Panc1 (cell line): ENCODE measurements around the gene SLC4A1. TPM values are rescaled to one million over a fixed set of nuclear protein-coding genes. Genes with fewer than 3 reads are reported as not detected.

Experiments
- ATAC-seq: fragments of 200-7000 bp; cut with Tn5 transposase; 2 replicates; pipeline ENCODE4 v1.9.1; 2020; ENCODE audit warnings: mild to moderate bottlenecking, moderate library complexity
- BruUV-seq: library from RNA; stranded (reverse); fragments of 400-500 nt; replicated peaks from 2 replicates; lab custom pipeline; 2021; lab: Mats Ljungman, UMichigan
- CTCF ChIA-PET: fragments of 300-600 bp; sonication (Branson Sonifier 250); formaldehyde crosslinking; loops from one replicate; lab custom pipeline; 2022; ENCODE audit warnings: antibody characterized with exemption; lab: Charles Lee
- POLR2A ChIA-PET: fragments of 300-600 bp; sonication (Branson Sonifier 250); formaldehyde crosslinking; loops from one replicate; lab custom pipeline; 2022; ENCODE audit warnings: antibody characterized with exemption; lab: Charles Lee
- DNase-seq: peaks from one replicate; pipeline ENCODE4 v3.0.0-alpha.2; 2010; ENCODE audit warnings: low read depth, low spot score
- H3K27ac ChIP-seq: 2 replicates; pipeline ENCODE4 v1.5.1; 2011; ENCODE audit warnings: mild to moderate bottlenecking, low read length, inconsistent platforms
- H3K27me3 ChIP-seq: fragments of 200-500 bp; sonication (Bioruptor generic); 2 replicates; pipeline ENCODE4 v1.6.0; 2014; ENCODE audit warnings: low read length, inconsistent platforms; ENCODE audit not compliant: control insufficient read depth, insufficient read depth
- H3K36me3 ChIP-seq: fragments of 200-500 bp; sonication (Bioruptor generic); 2 replicates; pipeline ENCODE4 v1.5.1; 2014; ENCODE audit warnings: inconsistent platforms, mild to moderate bottlenecking, low read length, moderate library complexity; ENCODE audit not compliant: control insufficient read depth, insufficient read depth
- H3K4me1 ChIP-seq: 2 replicates; pipeline ENCODE4 v1.5.1; 2011; ENCODE audit warnings: inconsistent platforms, mild to moderate bottlenecking, low read length, moderate library complexity; ENCODE audit not compliant: control insufficient read depth, insufficient read depth
- H3K4me3 ChIP-seq, 2 experiments: 2 replicates each; pipeline ENCODE4 v1.5.1; 2011 to 2012; ENCODE audit warnings: low read depth in 2 of 2, low read length in 2 of 2, mild to moderate bottlenecking in 2 of 2, inconsistent platforms in 1 of 2, moderate library complexity in 1 of 2
- H3K9me3 ChIP-seq: fragments of 200-500 bp; sonication (Bioruptor generic); 2 replicates; pipeline ENCODE4 v1.5.1; 2014; ENCODE audit warnings: low read depth, mild to moderate bottlenecking, inconsistent platforms, low read length, moderate library complexity; ENCODE audit not compliant: control insufficient read depth, insufficient read depth
- CTCF ChIP-seq: fragments of 450-650 bp; IDR thresholded peaks from 2 replicates; pipeline ENCODE4 v1.5.1; 2017; ENCODE audit warnings: mild to moderate bottlenecking
- POLR2AphosphoS5 ChIP-seq: IDR thresholded peaks from 2 replicates; pipeline ENCODE4 v1.6.1; 2012; ENCODE audit warnings: mild to moderate bottlenecking, low read depth, low read length, moderate library complexity
- REST ChIP-seq, 2 experiments: IDR thresholded peaks; 2 replicates each; pipeline ENCODE4 v1.6.1; 2011 to 2012; ENCODE audit warnings: low read depth in 2 of 2, control low read depth in 1 of 2, low read length in 1 of 2, mild to moderate bottlenecking in 1 of 2, moderate library complexity in 1 of 2; ENCODE audit not compliant: insufficient read depth in 1 of 2
- SIN3A ChIP-seq: IDR thresholded peaks from 2 replicates; pipeline ENCODE4 v1.6.1; 2012; ENCODE audit warnings: low read depth, mild to moderate bottlenecking, low read length, moderate library complexity, borderline replicate concordance; ENCODE audit not compliant: insufficient read depth
- TCF7L2 ChIP-seq: IDR thresholded peaks from 2 replicates; pipeline ENCODE4 v1.6.1; 2011; ENCODE audit warnings: mild to moderate bottlenecking, low read depth, low read length, inconsistent platforms
- in situ Hi-C: cut with HindIII; loops from 2 replicates; pipeline ENCODE4 v1.10.0; 2016; ENCODE audit warnings: low sequenced_read_pairs, low pct_unique_long_range_greater_than_20kb
- intact Hi-C: fragments of 100-400 bp; cut with micrococcal nuclease; formaldehyde crosslinking; loops from one replicate; pipeline ENCODE4 v1.10.0; 2022; ENCODE audit not compliant: unreplicated experiment
- total RNA-seq: library from RNA; stranded (reverse); gene quantifications from one replicate; pipeline ENCODE4 v1.2.1, GENCODE V29; 2021; ENCODE audit not compliant: unreplicated experiment

SLC4A1 gene
- total RNA-seq, 1 experiment from 2014 or later, result not detected

GRCh38 chr17:44307387-44308186 lies 39.7 kb upstream of the SLC4A1 start:
- ATAC-seq, result peak; percentile 87
- no TSS peak for BruUV-seq
- Histone ChIP-seq H3K4me3 (peak overlapping the region; percentile 37 to 47), H3K9me3 (no peaks in the 10 kb centered on the region), H3K27ac (no peak overlapping the region), H3K4me1 (peaks cover 4% of the 10 kb centered on the region), H3K36me3 (no peaks in the 10 kb centered on the region), H3K27me3 (no peaks in the 10 kb centered on the region)
- intact Hi-C loops, result no loop called here
- POLR2A ChIA-PET, result interaction anchor here (0.6 kb wide), 1 partner anchor 834 kb away, joined by 3 read pairs; no protein-coding TSS in a partner anchor
- TF ChIP-seq REST (IDR thresholded peaks at IDR 0.05; ENCODE audit: insufficient read depth in 1 of 2, low read depth in 2 of 2, low read length in 1 of 2), result 0 out of 4 replicates have a peak, but pooled peaks of 1 of the 2 experiments have one; percentile 20
- no peak for TF ChIP-seq TCF7L2
- CTCF ChIA-PET, result no interaction called here
- no peak for DNase-seq
- in situ Hi-C loops, result no loop called here

GRCh38 chr17:44304651-44305050 lies 36.7 kb upstream of the SLC4A1 start:
- Histone ChIP-seq H3K27ac (no peak overlapping the region), H3K27me3 (no peaks in the 10 kb centered on the region), H3K4me1 (peaks cover 4% of the 10 kb centered on the region), H3K4me3 (no peak overlapping the region), H3K9me3 (no peaks in the 10 kb centered on the region), H3K36me3 (no peaks in the 10 kb centered on the region)
- ChIA-PET POLR2A (interaction anchor here (0.6 kb wide), 1 partner anchor 84 kb away, joined by 3 read pairs; no protein-coding TSS in a partner anchor), CTCF (no interaction called here)
- in situ Hi-C loops (no loop called here), intact Hi-C loops (no loop called here)
- no peak for TF ChIP-seq SIN3A
- no peak for TF ChIP-seq POLR2AphosphoS5
- TF ChIP-seq TCF7L2, result no peak
- no peak for TF ChIP-seq CTCF
- TF ChIP-seq REST (IDR thresholded peaks at IDR 0.05; ENCODE audit: insufficient read depth in 1 of 2, low read depth in 2 of 2, low read length in 1 of 2), result no peak
- ATAC-seq, result no peak
- DNase-seq, result no peak
- no TSS peak for BruUV-seq
